NCI-H226 (cell line): ENCODE data around the gene FAT1.

Experiments used
- DNase-seq: peaks from one replicate; pipeline ENCODE4 v3.0.0-alpha.2; 2015

FAT1 gene

DNA sequence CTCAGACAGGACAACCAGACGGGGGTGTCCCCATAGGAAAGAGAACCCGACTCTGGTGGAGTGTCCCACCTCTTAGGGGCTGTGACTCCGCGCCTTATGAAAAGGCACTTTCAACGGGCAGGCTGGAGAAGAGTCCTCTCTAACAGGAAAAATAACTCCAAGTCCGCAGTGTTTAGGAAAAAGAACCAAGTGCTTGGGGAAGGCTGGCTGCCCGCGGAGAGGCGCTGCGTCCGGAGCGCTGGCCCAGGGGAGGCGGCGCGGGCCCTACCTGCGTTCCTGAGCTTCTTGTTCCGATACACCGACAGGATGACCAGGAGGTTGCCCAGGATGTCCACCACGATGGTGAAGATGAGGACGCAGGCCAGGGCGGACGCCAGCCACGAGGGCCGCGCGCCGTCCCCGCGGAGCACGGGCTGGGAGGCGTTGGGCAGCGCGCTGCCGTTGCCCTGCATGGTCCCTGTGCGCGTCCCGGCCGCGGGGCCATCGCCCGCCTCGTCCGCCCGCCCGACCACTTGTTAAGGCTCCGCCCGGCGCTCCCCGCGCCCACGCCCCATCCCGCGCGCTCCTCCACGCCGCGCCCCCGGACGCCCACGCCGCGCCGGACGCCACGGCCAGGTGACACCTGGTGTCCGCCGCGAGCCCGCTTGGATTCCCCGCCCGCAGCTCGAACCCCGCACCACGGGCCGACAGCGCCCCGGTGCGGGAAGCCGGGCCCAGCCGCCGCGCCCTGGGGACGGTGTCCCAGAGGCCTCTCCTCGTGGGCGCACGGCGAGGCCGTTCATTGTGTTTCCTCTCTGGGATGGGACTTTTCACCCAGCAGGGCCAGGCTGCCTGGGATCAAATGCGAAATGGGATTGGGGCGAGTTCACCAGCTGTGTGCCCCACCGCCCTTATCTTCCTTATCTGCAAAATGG lies 168.5 kb downstream of the FAT1 start, which contains the start of gene MTNR1A:
MTNR1A (minus strand) TSS at position 654 of the 914 bp plus-strand sequence; CDS start at position 452, 202 bp downstream.
- no peak for DNase-seq

- no peak for DNase-seq
Measured at GRCh38 chr4:186554539-186554913, 169.1 kb downstream of the FAT1 start.

DNA sequence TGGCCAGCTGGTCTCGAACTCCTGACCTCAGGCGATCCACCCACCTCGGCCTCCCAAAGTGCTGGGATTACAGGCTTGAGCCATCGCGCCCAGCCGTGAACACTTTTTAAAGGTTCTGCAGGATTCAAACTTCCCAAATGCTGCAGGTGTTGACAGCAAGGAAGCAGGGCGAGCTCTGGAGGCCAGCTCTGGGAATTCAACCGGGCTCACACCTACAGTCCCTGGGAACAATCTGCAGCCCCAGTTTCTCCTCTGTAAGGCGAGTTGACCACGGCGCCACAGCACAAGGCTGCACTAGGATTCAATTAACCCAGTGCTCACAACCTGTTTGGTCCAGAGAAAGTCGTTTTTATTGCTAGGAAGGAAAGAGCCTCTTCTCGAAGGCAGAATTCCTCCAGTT lies 169.9 kb downstream of the FAT1 start:
- DNase-seq, result no peak

DNA sequence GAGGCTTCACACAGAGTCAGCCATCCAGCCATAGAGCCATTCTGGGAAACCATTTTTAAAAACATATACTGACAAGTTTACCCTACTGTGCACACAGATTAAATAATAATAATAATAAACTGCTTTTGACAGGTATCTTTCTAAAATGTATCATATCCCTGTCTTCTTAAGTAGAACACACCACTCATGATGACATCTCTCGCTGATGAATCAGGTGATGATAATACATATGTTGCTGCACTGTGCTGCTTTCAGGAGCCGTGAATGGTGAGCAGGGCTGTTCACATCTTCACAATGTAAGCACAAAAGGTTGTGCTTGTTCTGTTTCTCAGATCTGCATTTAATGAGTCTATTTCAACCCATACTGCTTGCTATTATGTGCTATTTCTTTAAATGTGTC lies 171.8 kb downstream of the FAT1 start:
- no peak for DNase-seq

- DNase-seq, result no peak
Measured at GRCh38 chr4:186545436-186545835, 178.2 kb downstream of the FAT1 start.

DNA sequence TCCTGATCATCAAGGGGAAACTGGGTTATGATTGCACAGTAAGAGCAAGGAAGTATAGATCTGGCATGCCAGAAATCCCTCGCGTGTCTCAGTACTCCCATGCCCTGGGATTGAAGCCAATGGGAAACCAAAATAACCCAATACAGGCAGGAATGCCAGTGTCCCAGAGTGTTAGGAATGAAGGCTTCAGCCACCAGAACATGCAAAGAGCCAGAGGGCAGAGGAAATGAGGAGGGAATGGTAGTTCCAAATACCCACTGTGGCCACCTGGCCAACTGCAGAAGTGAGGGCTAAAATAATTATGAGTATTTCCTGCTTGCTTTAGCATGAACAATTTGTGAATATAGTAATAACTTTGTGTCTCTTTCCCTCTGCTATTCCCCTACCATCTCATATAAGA lies 180.4 kb downstream of the FAT1 start:
- no peak for DNase-seq

GRCh38 chr4:186541801-186542200 lies 181.9 kb downstream of the FAT1 start:
- DNase-seq, result no peak

- no peak for DNase-seq
Measured at GRCh38 chr4:186537843-186538521, 185.7 kb downstream of the FAT1 start.
